ENCODE measurements around the gene PTDSS2. TPM values are rescaled to one million over a fixed set of nuclear protein-coding genes. Genes with fewer than 3 reads are reported as not detected.

Gene PTDSS2
- total and polyA plus RNA-seq, 9 of the 15 experiments (the other 6 are each of a cell fraction or from before 2014, with no cell fraction given) = 0.45 to 53.9 (median 17.2) TPM

GRCh38 chr11:449889-450808 lies at the start of gene PTDSS2 (continued):
- no peak for TF ChIP-seq MGA (IDR thresholded peaks at IDR 0.05)
- peak; percentile 65 for TF ChIP-seq HMGN3 (IDR thresholded peaks at IDR 0.05; ENCODE audit: borderline replicate concordance, extremely low read depth, insufficient read length, low read depth, low read length)
- no peak for TF ChIP-seq PURB (CRISPR knock-in tag; IDR thresholded peaks at IDR 0.05; ENCODE audit: low read depth)
- TF ChIP-seq ZNF253 (CRISPR knock-in tag; conservative IDR thresholded peaks at IDR 0.05) = no peak
- TF ChIP-seq HDAC6 (IDR thresholded peaks at IDR 0.05; ENCODE audit: low read depth, low read length) = no peak
- TF ChIP-seq HOXB6 (CRISPR knock-in tag; IDR thresholded peaks at IDR 0.05; ENCODE audit: borderline replicate concordance) = no peak
- no peak for TF ChIP-seq CBX3 (IDR thresholded peaks at IDR 0.05; ENCODE audit: borderline replicate concordance in 1 of 2, low read length in 2 of 2)
- TF ChIP-seq TAF1 (IDR thresholded peaks at IDR 0.05; ENCODE audit: control insufficient read depth, extremely low read depth, insufficient read depth, low read length, severe bottlenecking) = peak; percentile 28
- peak in 1 of 2 experiments; percentile 97 for TF ChIP-seq AFF1 (IDR thresholded peaks at IDR 0.05; ENCODE audit: low read depth in 1 of 2, partially characterized antibody in 2 of 2)
